ENCODE data around the gene TRIM71. TPM values are rescaled to one million over a fixed set of nuclear protein-coding genes. Genes with fewer than 3 reads are reported as not detected.

TRIM71 gene
- total and polyA plus RNA-seq, 2 of the 13 experiments (the other 11 are each of a cell fraction or from before 2014, with no cell fraction given): 21.7 to 76.9 TPM

DNA sequence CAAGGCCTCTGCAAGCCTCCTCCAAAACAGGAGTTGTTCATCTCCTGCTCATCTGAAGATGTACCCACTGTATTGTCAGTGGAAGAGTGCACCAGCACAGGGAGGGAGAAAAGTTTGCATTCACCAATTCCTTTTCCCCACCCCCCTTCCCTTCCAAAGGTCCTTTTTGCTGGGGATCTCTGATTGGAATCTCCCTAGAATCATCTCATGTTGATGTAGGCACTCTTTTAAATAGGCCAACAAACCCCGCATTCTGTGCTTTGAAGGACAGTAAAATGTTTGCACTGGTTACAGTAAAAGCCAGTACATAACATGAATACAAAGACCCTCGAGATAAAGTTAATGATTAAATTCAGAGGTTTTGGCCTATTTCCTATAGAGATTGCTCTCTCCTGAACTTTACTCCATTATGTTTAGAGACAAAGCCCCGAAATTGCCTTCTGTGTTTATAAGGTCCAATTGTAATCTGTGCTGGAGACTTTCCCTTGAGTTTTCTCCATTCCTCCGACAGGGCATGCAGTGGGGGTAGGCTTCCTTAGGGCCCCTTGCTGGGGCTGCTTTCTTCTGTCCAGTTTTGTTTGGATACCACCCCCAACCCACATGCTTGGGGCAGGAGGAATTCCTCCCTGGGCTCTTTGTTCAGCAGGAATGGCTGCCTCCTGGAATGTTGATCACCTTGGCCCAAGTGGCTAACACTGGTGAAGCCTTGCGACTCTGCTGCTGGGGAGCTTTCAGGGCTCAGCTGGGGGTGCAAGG, 22.5 kb downstream of the TRIM71 start (continued):
- TF ChIP-seq, protein P1, sequence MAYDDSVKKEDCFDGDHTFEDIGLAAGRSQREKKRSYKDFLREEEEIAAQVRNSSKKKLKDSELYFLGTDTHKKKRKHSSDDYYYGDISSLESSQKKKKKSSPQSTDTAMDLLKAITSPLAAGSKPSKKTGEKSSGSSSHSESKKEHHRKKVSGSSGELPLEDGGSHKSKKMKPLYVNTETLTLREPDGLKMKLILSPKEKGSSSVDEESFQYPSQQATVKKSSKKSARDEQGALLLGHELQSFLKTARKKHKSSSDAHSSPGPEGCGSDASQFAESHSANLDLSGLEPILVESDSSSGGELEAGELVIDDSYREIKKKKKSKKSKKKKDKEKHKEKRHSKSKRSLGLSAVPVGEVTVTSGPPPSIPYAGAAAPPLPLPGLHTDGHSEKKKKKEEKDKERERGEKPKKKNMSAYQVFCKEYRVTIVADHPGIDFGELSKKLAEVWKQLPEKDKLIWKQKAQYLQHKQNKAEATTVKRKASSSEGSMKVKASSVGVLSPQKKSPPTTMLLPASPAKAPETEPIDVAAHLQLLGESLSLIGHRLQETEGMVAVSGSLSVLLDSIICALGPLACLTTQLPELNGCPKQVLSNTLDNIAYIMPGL (CRISPR knock-in tag; IDR thresholded peaks at IDR 0.05; ENCODE audit: borderline replicate concordance in 1 of 2, low read depth in 1 of 2): peak in 1 of 2 experiments; percentile 16; a peak in 1 of 4 replicates
- TF ChIP-seq NCOA2 (CRISPR knock-in tag; IDR thresholded peaks at IDR 0.05): peak; percentile 91
- TF ChIP-seq PPARG (CRISPR knock-in tag; conservative IDR thresholded peaks at IDR 0.05): peak; percentile 84
- TF ChIP-seq ZNF883 (CRISPR knock-in tag; IDR thresholded peaks at IDR 0.05; ENCODE audit: not compliant biosample characterization): no peak
- 0 out of 2 replicates have a peak, but pooled peaks have one; percentile 61 for TF ChIP-seq SP4 (CRISPR knock-in tag; IDR thresholded peaks at IDR 0.05)
- TF ChIP-seq THYN1 (CRISPR knock-in tag; IDR thresholded peaks at IDR 0.05; ENCODE audit: borderline replicate concordance, low read depth): no peak
- no peak for TF ChIP-seq ZNF766 (CRISPR knock-in tag; IDR thresholded peaks at IDR 0.05; ENCODE audit: borderline replicate concordance)
- TF ChIP-seq TRIM24 (CRISPR knock-in tag; IDR thresholded peaks at IDR 0.05): no peak
- TF ChIP-seq, protein P2, sequence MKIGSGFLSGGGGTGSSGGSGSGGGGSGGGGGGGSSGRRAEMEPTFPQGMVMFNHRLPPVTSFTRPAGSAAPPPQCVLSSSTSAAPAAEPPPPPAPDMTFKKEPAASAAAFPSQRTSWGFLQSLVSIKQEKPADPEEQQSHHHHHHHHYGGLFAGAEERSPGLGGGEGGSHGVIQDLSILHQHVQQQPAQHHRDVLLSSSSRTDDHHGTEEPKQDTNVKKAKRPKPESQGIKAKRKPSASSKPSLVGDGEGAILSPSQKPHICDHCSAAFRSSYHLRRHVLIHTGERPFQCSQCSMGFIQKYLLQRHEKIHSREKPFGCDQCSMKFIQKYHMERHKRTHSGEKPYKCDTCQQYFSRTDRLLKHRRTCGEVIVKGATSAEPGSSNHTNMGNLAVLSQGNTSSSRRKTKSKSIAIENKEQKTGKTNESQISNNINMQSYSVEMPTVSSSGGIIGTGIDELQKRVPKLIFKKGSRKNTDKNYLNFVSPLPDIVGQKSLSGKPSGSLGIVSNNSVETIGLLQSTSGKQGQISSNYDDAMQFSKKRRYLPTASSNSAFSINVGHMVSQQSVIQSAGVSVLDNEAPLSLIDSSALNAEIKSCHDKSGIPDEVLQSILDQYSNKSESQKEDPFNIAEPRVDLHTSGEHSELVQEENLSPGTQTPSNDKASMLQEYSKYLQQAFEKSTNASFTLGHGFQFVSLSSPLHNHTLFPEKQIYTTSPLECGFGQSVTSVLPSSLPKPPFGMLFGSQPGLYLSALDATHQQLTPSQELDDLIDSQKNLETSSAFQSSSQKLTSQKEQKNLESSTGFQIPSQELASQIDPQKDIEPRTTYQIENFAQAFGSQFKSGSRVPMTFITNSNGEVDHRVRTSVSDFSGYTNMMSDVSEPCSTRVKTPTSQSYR (CRISPR knock-in tag; IDR thresholded peaks at IDR 0.05; ENCODE audit: borderline replicate concordance): peak; percentile 97
- TF ChIP-seq, protein P3, sequence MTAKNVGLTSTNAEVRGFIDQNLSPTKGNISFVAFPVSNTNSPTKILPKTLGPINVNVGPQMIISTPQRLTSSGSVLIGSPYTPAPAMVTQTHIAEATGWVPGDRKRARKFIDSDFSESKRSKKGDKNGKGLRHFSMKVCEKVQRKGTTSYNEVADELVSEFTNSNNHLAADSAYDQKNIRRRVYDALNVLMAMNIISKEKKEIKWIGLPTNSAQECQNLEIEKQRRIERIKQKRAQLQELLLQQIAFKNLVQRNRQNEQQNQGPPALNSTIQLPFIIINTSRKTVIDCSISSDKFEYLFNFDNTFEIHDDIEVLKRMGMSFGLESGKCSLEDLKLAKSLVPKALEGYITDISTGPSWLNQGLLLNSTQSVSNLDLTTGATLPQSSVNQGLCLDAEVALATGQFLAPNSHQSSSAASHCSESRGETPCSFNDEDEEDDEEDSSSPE (CRISPR knock-in tag; IDR thresholded peaks at IDR 0.05): no peak
- peak; percentile 61 for TF ChIP-seq TEAD3 (CRISPR knock-in tag; optimal IDR thresholded peaks at IDR 0.05; ENCODE audit: borderline replicate concordance)
- TF ChIP-seq, protein P4, sequence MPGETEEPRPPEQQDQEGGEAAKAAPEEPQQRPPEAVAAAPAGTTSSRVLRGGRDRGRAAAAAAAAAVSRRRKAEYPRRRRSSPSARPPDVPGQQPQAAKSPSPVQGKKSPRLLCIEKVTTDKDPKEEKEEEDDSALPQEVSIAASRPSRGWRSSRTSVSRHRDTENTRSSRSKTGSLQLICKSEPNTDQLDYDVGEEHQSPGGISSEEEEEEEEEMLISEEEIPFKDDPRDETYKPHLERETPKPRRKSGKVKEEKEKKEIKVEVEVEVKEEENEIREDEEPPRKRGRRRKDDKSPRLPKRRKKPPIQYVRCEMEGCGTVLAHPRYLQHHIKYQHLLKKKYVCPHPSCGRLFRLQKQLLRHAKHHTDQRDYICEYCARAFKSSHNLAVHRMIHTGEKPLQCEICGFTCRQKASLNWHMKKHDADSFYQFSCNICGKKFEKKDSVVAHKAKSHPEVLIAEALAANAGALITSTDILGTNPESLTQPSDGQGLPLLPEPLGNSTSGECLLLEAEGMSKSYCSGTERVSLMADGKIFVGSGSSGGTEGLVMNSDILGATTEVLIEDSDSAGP (CRISPR knock-in tag; IDR thresholded peaks at IDR 0.05; ENCODE audit: borderline replicate concordance): no peak
- no peak for TF ChIP-seq SP2 (CRISPR knock-in tag; IDR thresholded peaks at IDR 0.05)
- TF ChIP-seq, protein P5, sequence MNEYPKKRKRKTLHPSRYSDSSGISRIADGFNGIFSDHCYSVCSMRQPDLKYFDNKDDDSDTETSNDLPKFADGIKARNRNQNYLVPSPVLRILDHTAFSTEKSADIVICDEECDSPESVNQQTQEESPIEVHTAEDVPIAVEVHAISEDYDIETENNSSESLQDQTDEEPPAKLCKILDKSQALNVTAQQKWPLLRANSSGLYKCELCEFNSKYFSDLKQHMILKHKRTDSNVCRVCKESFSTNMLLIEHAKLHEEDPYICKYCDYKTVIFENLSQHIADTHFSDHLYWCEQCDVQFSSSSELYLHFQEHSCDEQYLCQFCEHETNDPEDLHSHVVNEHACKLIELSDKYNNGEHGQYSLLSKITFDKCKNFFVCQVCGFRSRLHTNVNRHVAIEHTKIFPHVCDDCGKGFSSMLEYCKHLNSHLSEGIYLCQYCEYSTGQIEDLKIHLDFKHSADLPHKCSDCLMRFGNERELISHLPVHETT (CRISPR knock-in tag; conservative IDR thresholded peaks at IDR 0.05): no peak
- no peak; the same call in 1 of the 2 replicates for TF ChIP-seq NFYB (CRISPR knock-in tag; IDR thresholded peaks at IDR 0.05)
- TF ChIP-seq HDAC1 (CRISPR knock-in tag; IDR thresholded peaks at IDR 0.05): peak; percentile 84
- no peak for TF ChIP-seq ARNT2 (CRISPR knock-in tag; IDR thresholded peaks at IDR 0.05; ENCODE audit: low read depth)
- no peak for TF ChIP-seq ZFP41 (CRISPR knock-in tag; IDR thresholded peaks at IDR 0.05; ENCODE audit: borderline replicate concordance)
- TF ChIP-seq SMARCE1 (IDR thresholded peaks at IDR 0.05; ENCODE audit: borderline replicate concordance): no peak
- peak; percentile 69 for TF ChIP-seq PRPF4 (IDR thresholded peaks at IDR 0.05; ENCODE audit: low read depth, low read length, poor library complexity, severe bottlenecking)

All from HepG2 (cell line).